A549 (cell line): Measurements from ENCODE around the gene TCERG1L. TPM values are rescaled to one million over a fixed set of nuclear protein-coding genes. Genes with fewer than 3 reads are reported as not detected.

Source experiments
- ATAC-seq, 2 experiments: fragments of 200-7000 bp in 1 of 2; fragments of >200 bp in 1 of 2; cut with Nextera tagmentation in 1 of 2; cut with Tn5 transposase in 1 of 2; 3 replicates each; pipeline versions ENCODE4 v1.8.0 to v1.9.1; 2018 to 2020; ENCODE audit warnings: mild to moderate bottlenecking in 1 of 2, moderate library complexity in 1 of 2
- CTCF ChIA-PET: fragments of 300-600 bp; sonication (Branson Sonifier 250); formaldehyde crosslinking; extraction: SDS; loops from one replicate; lab custom pipeline; 2021; ENCODE audit warnings: antibody characterized with exemption, inconsistent platforms; lab: Yijun Ruan, JAX
- POLR2A ChIA-PET: fragments of 350-600 bp; formaldehyde crosslinking; extraction: SDS; loops from one replicate; lab custom pipeline; 2021; ENCODE audit warnings: antibody characterized with exemption, inconsistent platforms; lab: Yijun Ruan, JAX
- DNase-seq, 2 experiments: peaks; one replicate each; pipeline versions ENCODE4 v3.0.0 to v3.0.0-alpha.2; 2011 to 2016; ENCODE audit warnings: low read depth in 1 of 2, low spot score in 1 of 2
- FAIRE-seq: peaks from 2 replicates; lab custom pipeline; 2011; peaks lifted over from hg19 to GRCh38; lab: Jason Lieb, UNC
- H3K27ac ChIP-seq, 2 experiments: fragments of >200 bp; sonication (Bioruptor Twin); formaldehyde crosslinking; 3 replicates each; pipeline ENCODE4 v1.5.1; 2016 to 2017
- H3K4me1 ChIP-seq: fragments of >200 bp; sonication (Bioruptor Twin); formaldehyde crosslinking; 3 replicates; pipeline ENCODE4 v1.6.1; 2016
- H3K4me2 ChIP-seq: fragments of >200 bp; sonication (Bioruptor Twin); formaldehyde crosslinking; 3 replicates; pipeline ENCODE4 v1.6.1; 2016
- H3K4me3 ChIP-seq: fragments of >200 bp; sonication (Bioruptor Twin); formaldehyde crosslinking; 3 replicates; pipeline ENCODE4 v1.5.1; 2016
- H3K9me3 ChIP-seq: fragments of >200 bp; sonication (Bioruptor Twin); formaldehyde crosslinking; 3 replicates; pipeline ENCODE4 v1.6.1; 2016
- BCL3 ChIP-seq: fragments of >200 bp; sonication (Bioruptor Twin); formaldehyde crosslinking; IDR thresholded peaks from 3 replicates; pipeline ENCODE4 v1.6.1; 2016
- BHLHE40 ChIP-seq: IDR thresholded peaks from 2 replicates; pipeline ENCODE4 v1.6.1; 2012; ENCODE audit warnings: low read depth, low read length, inconsistent platforms
- CHD4 ChIP-seq: fragments of 200-600 bp; sonication (generic); IDR thresholded peaks from 2 replicates; pipeline ENCODE4 v1.6.1; 2016; ENCODE audit warnings: antibody characterized with exemption, mild to moderate bottlenecking, borderline replicate concordance
- CTCF ChIP-seq: fragments of >200 bp; sonication (Bioruptor Twin); formaldehyde crosslinking; IDR thresholded peaks from 3 replicates; pipeline ENCODE4 v1.5.1; 2016
- EHMT2 ChIP-seq: fragments of 200-600 bp; sonication (generic); IDR thresholded peaks from 2 replicates; pipeline ENCODE4 v1.6.1; 2016; ENCODE audit warnings: antibody characterized with exemption, low read depth, mild to moderate bottlenecking, moderate library complexity
- EP300 ChIP-seq, 2 experiments: fragments of >200 bp; sonication (Bioruptor Twin); formaldehyde crosslinking; IDR thresholded peaks; 2 replicates in 1 of 2; 3 replicates in 1 of 2; pipeline ENCODE4 v1.6.1; 2016 to 2017
- FOSB ChIP-seq: fragments of 250-450 bp; sonication (Bioruptor Pico); IDR thresholded peaks from 2 replicates; pipeline ENCODE4 v1.5.0; 2020; ENCODE audit warnings: mild to moderate bottlenecking, moderate library complexity
- FOSL2 ChIP-seq, 2 experiments: fragments of 450-650 bp in 1 of 2; fragments of >200 bp in 1 of 2; sonication (Bioruptor Twin) in 1 of 2; formaldehyde crosslinking; IDR thresholded peaks; 2 replicates each; pipeline versions ENCODE4 v1.5.0 to v1.6.1; 2016 to 2020; ENCODE audit warnings: mild to moderate bottlenecking in 1 of 2, moderate library complexity in 1 of 2
- FOXS1 ChIP-seq: fragments of 250-450 bp; sonication (Bioruptor Pico); IDR thresholded peaks from 2 replicates; pipeline ENCODE4 v1.5.0; 2020; ENCODE audit warnings: mild to moderate bottlenecking, moderate library complexity
- HEYL ChIP-seq: fragments of 250-450 bp; sonication (Bioruptor Pico); IDR thresholded peaks from 2 replicates; pipeline ENCODE4 v1.8.0; 2021; ENCODE audit warnings: mild to moderate bottlenecking, moderate library complexity
- HOXA7 ChIP-seq: fragments of 250-450 bp; sonication (Bioruptor Pico); IDR thresholded peaks from 2 replicates; pipeline ENCODE4 v1.5.0; 2020; ENCODE audit warnings: mild to moderate bottlenecking, moderate library complexity
- MAX ChIP-seq: IDR thresholded peaks from 2 replicates; pipeline ENCODE4 v1.6.1; 2012
- PBX3 ChIP-seq: IDR thresholded peaks from 2 replicates; pipeline ENCODE4 v1.6.1; 2012
- RARB ChIP-seq: fragments of 250-450 bp; sonication (Bioruptor Pico); IDR thresholded peaks from 2 replicates; pipeline ENCODE4 v1.8.0; 2021; ENCODE audit warnings: mild to moderate bottlenecking, moderate library complexity
- RCOR1 ChIP-seq: fragments of 150-350 bp; IDR thresholded peaks from 2 replicates; pipeline ENCODE4 v1.6.1; 2014; ENCODE audit warnings: antibody characterized with exemption, low read length, low read depth
- REST ChIP-seq: fragments of 200-600 bp; sonication (generic); IDR thresholded peaks from 2 replicates; pipeline ENCODE4 v1.6.1; 2016; ENCODE audit warnings: antibody characterized with exemption, mild to moderate bottlenecking, moderate library complexity
- RNF2 ChIP-seq: fragments of 200-600 bp; sonication (generic); IDR thresholded peaks from 2 replicates; pipeline ENCODE4 v1.6.1; 2016; ENCODE audit warnings: low read depth, mild to moderate bottlenecking, antibody characterized with exemption, moderate library complexity, borderline replicate concordance
- SMC3 ChIP-seq: fragments of >200 bp; sonication (Bioruptor Twin); formaldehyde crosslinking; IDR thresholded peaks from 3 replicates; pipeline ENCODE4 v1.6.1; 2018; ENCODE audit warnings: inconsistent platforms
- ZSCAN20 ChIP-seq: fragments of 250-450 bp; sonication (Bioruptor Pico); IDR thresholded peaks from 2 replicates; pipeline ENCODE4 v1.8.0; 2022; ENCODE audit warnings: mild to moderate bottlenecking, moderate library complexity
- WGBS: methylation state at CpG from one replicate; pipeline ENCODE4 v1.1.6; 2017; ENCODE audit errors: missing lambda C conversion rate; 5-methylcytosine and 5-hydroxymethylcytosine counted together
- polyA plus RNA-seq, 4 experiments: library from polyadenylated mRNA; depleted of rRNA in 3 of 4; stranded (reverse); fragments of >200 nt; fragmentation: RNase III in 1 of 4; extraction: RNeasy Plus Mini Kit Qiagen cat#74134 plus additional on column Dnase treatment in 1 of 4; gene quantifications; 2 replicates in 3 of 4; 3 replicates in 1 of 4; pipeline ENCODE4 v1.2.3, GENCODE V29; 2011 to 2017

The TCERG1L gene
- polyA plus RNA-seq, 2 of the 4 experiments (the other 2 are of a cell fraction) = not detected

- no peak overlapping the region for H3K4me2 ChIP-seq
- CTCF ChIA-PET = no interaction called here
- TF ChIP-seq CHD4 (no peak), FOSB (no peak), RNF2 (no peak), PBX3 (no peak), RARB (no peak), RCOR1 (no peak), SMC3 (no peak), HOXA7 (no peak), FOSL2 (IDR thresholded peaks at IDR 0.05) (no peak), FOSL2 (CRISPR knock-in tag; IDR thresholded peaks at IDR 0.05) (no peak), REST (no peak), CTCF (no peak), EHMT2 (no peak), HEYL (CRISPR knock-in tag) (no peak), FOXS1 (CRISPR knock-in tag) (no peak), BHLHE40 (no peak), EP300 (IDR thresholded peaks at IDR 0.05) (no peak), MAX (no peak), BCL3 (no peak), ZSCAN20 (no peak)
- H3K4me3 ChIP-seq = no peak overlapping the region
- H3K27ac ChIP-seq = no peak overlapping the region
- H3K9me3 ChIP-seq = peaks cover 4% of the 10 kb centered on the region; the same call in 1 of the 3 replicates
- WGBS = 20% methylated on average over 14 of the region's 21 CpGs
- DNase-seq (no peak), ATAC-seq (no peak), FAIRE-seq (no peak)
- POLR2A ChIA-PET = no interaction called here
- no peaks in the 10 kb centered on the region for H3K4me1 ChIP-seq
Observed at GRCh38 chr10:131117416-131118212, 193.9 kb downstream of the TCERG1L start.
